RWPE2 (cell line): ENCODE data around the gene IDH3A.

Experiments used
- ATAC-seq: fragments of 200-7000 bp; cut with Tn5 transposase; 3 replicates; pipeline ENCODE4 v1.9.1; 2021; ENCODE audit warnings: low read depth
- DNase-seq: peaks from one replicate; pipeline ENCODE4 v3.0.0-alpha.2; 2020; ENCODE audit warnings: low spot score
- H3K27ac ChIP-seq: fragments of 450-650 bp; 2 replicates; pipeline ENCODE4 v1.5.1; 2017; ENCODE audit warnings: mild to moderate bottlenecking; ENCODE audit not compliant: poor library complexity, severe bottlenecking
- H3K27me3 ChIP-seq: fragments of 250-450 bp; sonication (Bioruptor Pico); 2 replicates; pipeline ENCODE4 v1.5.1; 2021; ENCODE audit warnings: mild to moderate bottlenecking, moderate library complexity; ENCODE audit not compliant: insufficient read depth, poor library complexity, severe bottlenecking
- H3K36me3 ChIP-seq: fragments of 250-450 bp; sonication (Bioruptor Pico); 2 replicates; pipeline ENCODE4 v1.5.1; 2020; ENCODE audit warnings: low read depth, mild to moderate bottlenecking, moderate library complexity
- H3K4me1 ChIP-seq: fragments of 250-450 bp; sonication (Bioruptor Pico); 2 replicates; pipeline ENCODE4 v1.5.1; 2021; ENCODE audit warnings: mild to moderate bottlenecking, moderate library complexity; ENCODE audit not compliant: insufficient read depth, poor library complexity, severe bottlenecking
- H3K4me3 ChIP-seq: fragments of 250-450 bp; sonication (Bioruptor Pico); 2 replicates; pipeline ENCODE4 v1.5.1; 2021; ENCODE audit warnings: mild to moderate bottlenecking, moderate library complexity; ENCODE audit not compliant: severe bottlenecking
- H3K9me3 ChIP-seq: fragments of 250-450 bp; sonication (Bioruptor Pico); 2 replicates; pipeline ENCODE4 v1.5.1; 2021; ENCODE audit warnings: mild to moderate bottlenecking, moderate library complexity; ENCODE audit not compliant: severe bottlenecking
- CTCF ChIP-seq: fragments of 450-650 bp; IDR thresholded peaks from one replicate; pipeline ENCODE4 v1.5.1; 2017; ENCODE audit warnings: mild to moderate bottlenecking, moderate library complexity; ENCODE audit not compliant: poor library complexity, severe bottlenecking

IDH3A gene

GRCh38 chr15:78177447-78177873 is 28.3 kb downstream of the IDH3A start:
- peak; percentile 82 for TF ChIP-seq CTCF
- Histone ChIP-seq H3K27ac (no peak overlapping the region), H3K9me3 (no peaks in the 10 kb centered on the region), H3K4me3 (no peak overlapping the region), H3K36me3 (no peaks in the 10 kb centered on the region; the same call in 1 of the 2 replicates), H3K4me1 (no peaks in the 10 kb centered on the region), H3K27me3 (no peaks in the 10 kb centered on the region)
- peak; percentile 46; the same call in 2 of the 3 replicates for ATAC-seq
- DNase-seq: no peak

- no peak overlapping the region for H3K4me3 ChIP-seq
These were observed 28.9 kb downstream of the IDH3A start for GRCh38 chr15:78178064-78178463.

GRCh38 chr15:78179286-78179840 is 30.2 kb downstream of the IDH3A start:
- no peaks in the 10 kb centered on the region for H3K36me3 ChIP-seq

More at GRCh38 chr15:78178064-78178463, 28.9 kb downstream of the IDH3A start:
- no peak overlapping the region for H3K27ac ChIP-seq
- DNase-seq (no peak), ATAC-seq (no peak)
- H3K4me1 ChIP-seq: no peaks in the 10 kb centered on the region
- H3K27me3 ChIP-seq: no peaks in the 10 kb centered on the region
- H3K36me3 ChIP-seq: no peaks in the 10 kb centered on the region
- H3K9me3 ChIP-seq: no peaks in the 10 kb centered on the region
- TF ChIP-seq CTCF: no peak

GRCh38 chr15:78179906-78180305 is 30.7 kb downstream of the IDH3A start:
- TF ChIP-seq CTCF: no peak
- no peak overlapping the region for H3K27ac ChIP-seq
- no peak for ATAC-seq
- no peaks in the 10 kb centered on the region for H3K27me3 ChIP-seq
- no peak for DNase-seq
- H3K4me1 ChIP-seq: no peaks in the 10 kb centered on the region
- no peaks in the 10 kb centered on the region for H3K9me3 ChIP-seq
- no peaks in the 10 kb centered on the region for H3K36me3 ChIP-seq
- no peak overlapping the region for H3K4me3 ChIP-seq

More at GRCh38 chr15:78179286-78179840, 30.2 kb downstream of the IDH3A start:
- Histone ChIP-seq H3K27ac (no peak overlapping the region), H3K4me3 (no peak overlapping the region), H3K27me3 (no peaks in the 10 kb centered on the region), H3K9me3 (no peaks in the 10 kb centered on the region), H3K4me1 (no peaks in the 10 kb centered on the region)
- DNase-seq: no peak
- ATAC-seq: no peak
- no peak for TF ChIP-seq CTCF

- no peak for TF ChIP-seq CTCF
- Histone ChIP-seq H3K36me3 (no peaks in the 10 kb centered on the region), H3K27ac (no peak overlapping the region), H3K4me1 (no peaks in the 10 kb centered on the region), H3K27me3 (no peaks in the 10 kb centered on the region), H3K4me3 (no peak overlapping the region), H3K9me3 (no peaks in the 10 kb centered on the region)
- DNase-seq (peak; percentile 54), ATAC-seq (no peak)
These were observed 33.2 kb downstream of the IDH3A start for GRCh38 chr15:78182336-78182700.
